Lung (tissue), 12 donors: ENCODE data around the gene ACSS2. TPM values are rescaled to one million over a fixed set of nuclear protein-coding genes. Genes with fewer than 3 reads are reported as not detected.

Source experiments
- ATAC-seq: fragments of 200-7000 bp; cut with Tn5 transposase; one replicate; pipeline ENCODE4 v1.9.1; 2020; ENCODE audit warnings: moderate number of reproducible peaks; ENCODE audit not compliant: insufficient read depth, low FRiP score
- DNase-seq, 3 donors: peaks; one replicate each; pipeline ENCODE4 v3.0.0-alpha.2; 2013 to 2017
- H3K27ac ChIP-seq, 2 donors: one replicate each; pipeline ENCODE4 v1.5.1; 2013; ENCODE audit warnings: mild to moderate bottlenecking in 2 of 2, moderate library complexity in 2 of 2, control low read depth in 1 of 2, inconsistent platforms in 1 of 2, low read depth in 1 of 2, low read length in 1 of 2
- H3K27me3 ChIP-seq, 3 donors: one replicate each; pipeline ENCODE4 v1.5.1; 2013; ENCODE audit warnings: low read length in 2 of 3; ENCODE audit not compliant: control insufficient read depth in 3 of 3, insufficient read depth in 3 of 3
- H3K36me3 ChIP-seq, 4 donors: one replicate each; pipeline ENCODE4 v1.5.1; 2013; ENCODE audit warnings: low read length in 4 of 4, mild to moderate bottlenecking in 1 of 4, moderate library complexity in 1 of 4; ENCODE audit not compliant: control insufficient read depth in 4 of 4, insufficient read depth in 4 of 4
- H3K4me1 ChIP-seq, 5 donors: one replicate each; pipeline ENCODE4 v1.5.1; 2013; ENCODE audit warnings: low read length in 5 of 5, mild to moderate bottlenecking in 2 of 5, moderate library complexity in 1 of 5; ENCODE audit not compliant: control insufficient read depth in 5 of 5, insufficient read depth in 5 of 5
- H3K4me3 ChIP-seq: one replicate; pipeline ENCODE4 v1.5.1; 2013; ENCODE audit warnings: mild to moderate bottlenecking, control low read depth, moderate library complexity
- H3K9ac ChIP-seq, 2 donors: one replicate each; pipeline ENCODE4 v1.5.1; 2013; ENCODE audit warnings: low read length in 2 of 2, control low read depth in 1 of 2; ENCODE audit not compliant: insufficient read depth in 1 of 2
- H3K9me3 ChIP-seq, 4 donors: one replicate each; pipeline ENCODE4 v1.5.1; 2013; ENCODE audit warnings: low read length in 3 of 4, mild to moderate bottlenecking in 1 of 4, moderate library complexity in 1 of 4; ENCODE audit not compliant: control insufficient read depth in 4 of 4, insufficient read depth in 3 of 4
- CTCF ChIP-seq: IDR thresholded peaks from 2 replicates; pipeline ENCODE4 v1.5.1; 2012; ENCODE audit warnings: mild to moderate bottlenecking; ENCODE audit errors: control extremely low read depth, extremely low read depth
- WGBS, 2 donors: extraction: QIAGEN DNeasy Blood & Tissue Kit; methylation state at CpG; one replicate each; pipeline ENCODE4 v1.1.7; 2013; 5-methylcytosine and 5-hydroxymethylcytosine counted together
- polyA plus RNA-seq, 2 donors: library from polyadenylated mRNA; stranded (reverse); fragments of 200-250 nt; gene quantifications; one replicate each; pipeline ENCODE4 v1.2.1, GENCODE V29; 2013
- total RNA-seq, 2 donors: library from RNA; depleted of rRNA in 1 of 2; stranded (reverse); fragments of >200 nt in 1 of 2; gene quantifications; one replicate each; pipeline ENCODE4 v1.2.1, GENCODE V29; 2014 to 2021
- donor health status: control.
- donor health status: control.
- donor health status: Bipolar disorder and iron deficiency.
- donor health status: healthy.
- donor health status: DM: yes; HTN: yes; CAD: no.

The ACSS2 gene
- total and polyA plus RNA-seq, 4 donors: 69.7 to 300 (median 161) TPM

- Histone ChIP-seq H3K9ac (no peak overlapping the region), H3K9me3 (no peaks in the 10 kb centered on the region), H3K36me3 (peaks cover 10 to 36% (median 19%) of the 10 kb centered on the region in 4 donors), H3K27ac (no peak overlapping the region), H3K27me3 (no peaks in the 10 kb centered on the region), H3K4me1 (peaks cover 0 to 5% (median 0%) of the 10 kb centered on the region in 5 donors), H3K4me3 (no peak overlapping the region)
- no peak for TF ChIP-seq CTCF
- DNase-seq (no peak), ATAC-seq (no peak)
Observed at GRCh38 chr20:34947336-34947735, 70.9 kb downstream of the ACSS2 start.

GRCh38 chr20:34948030-34948429 is 71.6 kb downstream of the ACSS2 start:
- Histone ChIP-seq H3K27ac (no peak overlapping the region), H3K36me3 (peaks cover 9 to 29% (median 13%) of the 10 kb centered on the region in 4 donors), H3K4me1 (peaks cover 0 to 5% (median 0%) of the 10 kb centered on the region in 5 donors), H3K9me3 (no peaks in the 10 kb centered on the region), H3K4me3 (no peak overlapping the region), H3K9ac (no peak overlapping the region), H3K27me3 (no peaks in the 10 kb centered on the region)
- ATAC-seq (no peak), DNase-seq (no peak)
- no peak for TF ChIP-seq CTCF

GRCh38 chr20:34949120-34949519 is 72.7 kb downstream of the ACSS2 start:
- peaks cover 0 to 5% (median 0%) of the 10 kb centered on the region in 5 donors for H3K4me1 ChIP-seq
- H3K36me3 ChIP-seq: peaks cover under 1 to 23% (median 9%) of the 10 kb centered on the region in 4 donors
- no peak overlapping the region for H3K27ac ChIP-seq
- TF ChIP-seq CTCF: no peak
- ATAC-seq: no peak
- H3K9ac ChIP-seq: no peak overlapping the region
- no peaks in the 10 kb centered on the region for H3K9me3 ChIP-seq
- DNase-seq: no peak
- WGBS, 2 donors: 97 to 98% methylated on average over 6 of the region's 6 CpGs
- H3K4me3 ChIP-seq: no peak overlapping the region
- no peaks in the 10 kb centered on the region for H3K27me3 ChIP-seq

- Histone ChIP-seq H3K9me3 (no peaks in the 10 kb centered on the region), H3K9ac (no peak overlapping the region), H3K36me3 (peaks cover 0 to 11% (median 2%) of the 10 kb centered on the region in 4 donors), H3K27me3 (no peaks in the 10 kb centered on the region), H3K27ac (peak overlapping the region in 1 of 2 donors; percentile 66), H3K4me3 (no peak overlapping the region), H3K4me1 (peaks cover 0 to 9% (median 2%) of the 10 kb centered on the region in 5 donors)
- no peak for TF ChIP-seq CTCF
- ATAC-seq (no peak), DNase-seq (no peak)
- WGBS, 2 donors: 97 to 98% methylated on average over 2 of the region's 2 CpGs
Observed at GRCh38 chr20:34951252-34951651, 74.8 kb downstream of the ACSS2 start.
